SK-N-SH treated with all-trans-retinoic acid at 6 μM for 48 hours (cell line): ENCODE results near the gene TMEM18.

ENCODE experiments used
- BACH2 ChIP-seq: fragments of 250-450 bp; sonication (Bioruptor Pico); IDR thresholded peaks from 2 replicates; pipeline ENCODE4 v1.9.0; 2021; ENCODE audit warnings: mild to moderate bottlenecking, borderline replicate concordance
- PPARA ChIP-seq: fragments of 250-450 bp; sonication (Bioruptor Pico); IDR thresholded peaks from 2 replicates; pipeline ENCODE4 v1.5.0; 2020; ENCODE audit warnings: mild to moderate bottlenecking, borderline replicate concordance
- RARB ChIP-seq: fragments of 250-450 bp; sonication (Bioruptor Pico); IDR thresholded peaks from 2 replicates; pipeline ENCODE4 v1.8.0; 2021; ENCODE audit warnings: mild to moderate bottlenecking, moderate library complexity
- SNAI2 ChIP-seq: fragments of 250-450 bp; sonication (Bioruptor Pico); IDR thresholded peaks from 2 replicates; pipeline ENCODE4 v1.5.0; 2020; ENCODE audit warnings: mild to moderate bottlenecking, moderate library complexity
- ZC3H10 ChIP-seq: fragments of 250-450 bp; sonication (Bioruptor Pico); IDR thresholded peaks from 2 replicates; pipeline ENCODE4 v1.5.1; 2021; ENCODE audit warnings: mild to moderate bottlenecking, moderate library complexity
- ZFP3 ChIP-seq: fragments of 250-450 bp; sonication (Bioruptor Pico); IDR thresholded peaks from 2 replicates; pipeline ENCODE4 v1.5.0; 2020; ENCODE audit warnings: mild to moderate bottlenecking, moderate library complexity
- ZFP30 ChIP-seq: fragments of 450-650 bp; formaldehyde crosslinking; IDR thresholded peaks from 2 replicates; pipeline ENCODE4 v1.5.0; 2022; ENCODE audit warnings: mild to moderate bottlenecking, moderate library complexity
- ZNF565 ChIP-seq: fragments of 450-650 bp; formaldehyde crosslinking; conservative IDR thresholded peaks from 2 replicates; pipeline ENCODE4 v1.5.0; 2020; ENCODE audit warnings: low read depth, mild to moderate bottlenecking, moderate library complexity
- ZNF8 ChIP-seq: fragments of 450-650 bp; formaldehyde crosslinking; IDR thresholded peaks from 2 replicates; pipeline ENCODE4 v1.5.0; 2020; ENCODE audit warnings: mild to moderate bottlenecking, moderate library complexity
- TF ChIP-seq, protein P1 (sequence below): fragments of 250-450 bp; sonication (Bioruptor Pico); IDR thresholded peaks from 2 replicates; pipeline ENCODE4 v1.5.1; 2020; ENCODE audit warnings: low read depth, mild to moderate bottlenecking, moderate library complexity
- TF ChIP-seq, protein P2 (sequence below): fragments of 250-450 bp; sonication (Bioruptor Pico); IDR thresholded peaks from 2 replicates; pipeline ENCODE4 v1.8.0; 2020; ENCODE audit warnings: mild to moderate bottlenecking, moderate library complexity, borderline replicate concordance

DNA sequence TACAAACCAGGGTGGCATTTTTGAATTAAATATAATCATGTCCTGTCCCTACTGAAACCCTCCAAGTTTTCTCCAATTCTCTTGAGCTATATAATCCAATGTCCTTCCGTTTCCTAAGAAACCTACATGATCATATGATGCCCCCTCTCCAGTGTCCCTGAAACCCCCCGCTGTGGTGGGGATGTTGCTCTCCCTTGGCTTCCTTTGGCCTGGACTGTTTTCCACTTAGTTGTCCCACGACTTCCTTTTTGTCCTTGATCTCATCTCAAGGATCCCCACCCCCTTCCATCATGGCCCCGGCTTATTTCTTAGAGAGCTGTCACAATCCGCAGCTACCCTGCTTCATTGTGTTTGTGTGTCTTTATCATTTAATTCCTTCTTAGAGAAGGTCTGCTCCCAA, 43.8 kb downstream of the TMEM18 start:
- no peak for TF ChIP-seq RARB (CRISPR knock-in tag)
- no peak for TF ChIP-seq ZC3H10
- TF ChIP-seq, protein P1, sequence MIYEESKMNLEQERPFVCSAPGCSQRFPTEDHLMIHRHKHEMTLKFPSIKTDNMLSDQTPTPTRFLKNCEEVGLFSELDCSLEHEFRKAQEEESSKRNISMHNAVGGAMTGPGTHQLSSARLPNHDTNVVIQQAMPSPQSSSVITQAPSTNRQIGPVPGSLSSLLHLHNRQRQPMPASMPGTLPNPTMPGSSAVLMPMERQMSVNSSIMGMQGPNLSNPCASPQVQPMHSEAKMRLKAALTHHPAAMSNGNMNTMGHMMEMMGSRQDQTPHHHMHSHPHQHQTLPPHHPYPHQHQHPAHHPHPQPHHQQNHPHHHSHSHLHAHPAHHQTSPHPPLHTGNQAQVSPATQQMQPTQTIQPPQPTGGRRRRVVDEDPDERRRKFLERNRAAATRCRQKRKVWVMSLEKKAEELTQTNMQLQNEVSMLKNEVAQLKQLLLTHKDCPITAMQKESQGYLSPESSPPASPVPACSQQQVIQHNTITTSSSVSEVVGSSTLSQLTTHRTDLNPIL (CRISPR knock-in tag) = no peak
- TF ChIP-seq ZFP30 (CRISPR knock-in tag) = no peak
- TF ChIP-seq ZNF8 = no peak
- TF ChIP-seq SNAI2 (CRISPR knock-in tag) = no peak
- TF ChIP-seq, protein P2, sequence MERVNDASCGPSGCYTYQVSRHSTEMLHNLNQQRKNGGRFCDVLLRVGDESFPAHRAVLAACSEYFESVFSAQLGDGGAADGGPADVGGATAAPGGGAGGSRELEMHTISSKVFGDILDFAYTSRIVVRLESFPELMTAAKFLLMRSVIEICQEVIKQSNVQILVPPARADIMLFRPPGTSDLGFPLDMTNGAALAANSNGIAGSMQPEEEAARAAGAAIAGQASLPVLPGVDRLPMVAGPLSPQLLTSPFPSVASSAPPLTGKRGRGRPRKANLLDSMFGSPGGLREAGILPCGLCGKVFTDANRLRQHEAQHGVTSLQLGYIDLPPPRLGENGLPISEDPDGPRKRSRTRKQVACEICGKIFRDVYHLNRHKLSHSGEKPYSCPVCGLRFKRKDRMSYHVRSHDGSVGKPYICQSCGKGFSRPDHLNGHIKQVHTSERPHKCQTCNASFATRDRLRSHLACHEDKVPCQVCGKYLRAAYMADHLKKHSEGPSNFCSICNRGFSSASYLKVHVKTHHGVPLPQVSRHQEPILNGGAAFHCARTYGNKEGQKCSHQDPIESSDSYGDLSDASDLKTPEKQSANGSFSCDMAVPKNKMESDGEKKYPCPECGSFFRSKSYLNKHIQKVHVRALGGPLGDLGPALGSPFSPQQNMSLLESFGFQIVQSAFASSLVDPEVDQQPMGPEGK (CRISPR knock-in tag) = no peak
- no peak for TF ChIP-seq ZNF565 (CRISPR knock-in tag)
- TF ChIP-seq BACH2 (CRISPR knock-in tag) = no peak
- no peak for TF ChIP-seq PPARA
- TF ChIP-seq ZFP3 (CRISPR knock-in tag) = no peak
